ENCODE results near the gene UNC50.
A peak's percentile ranks its signal among the peaks of the same experiment; 100 is the strongest.

The UNC50 gene

DNA sequence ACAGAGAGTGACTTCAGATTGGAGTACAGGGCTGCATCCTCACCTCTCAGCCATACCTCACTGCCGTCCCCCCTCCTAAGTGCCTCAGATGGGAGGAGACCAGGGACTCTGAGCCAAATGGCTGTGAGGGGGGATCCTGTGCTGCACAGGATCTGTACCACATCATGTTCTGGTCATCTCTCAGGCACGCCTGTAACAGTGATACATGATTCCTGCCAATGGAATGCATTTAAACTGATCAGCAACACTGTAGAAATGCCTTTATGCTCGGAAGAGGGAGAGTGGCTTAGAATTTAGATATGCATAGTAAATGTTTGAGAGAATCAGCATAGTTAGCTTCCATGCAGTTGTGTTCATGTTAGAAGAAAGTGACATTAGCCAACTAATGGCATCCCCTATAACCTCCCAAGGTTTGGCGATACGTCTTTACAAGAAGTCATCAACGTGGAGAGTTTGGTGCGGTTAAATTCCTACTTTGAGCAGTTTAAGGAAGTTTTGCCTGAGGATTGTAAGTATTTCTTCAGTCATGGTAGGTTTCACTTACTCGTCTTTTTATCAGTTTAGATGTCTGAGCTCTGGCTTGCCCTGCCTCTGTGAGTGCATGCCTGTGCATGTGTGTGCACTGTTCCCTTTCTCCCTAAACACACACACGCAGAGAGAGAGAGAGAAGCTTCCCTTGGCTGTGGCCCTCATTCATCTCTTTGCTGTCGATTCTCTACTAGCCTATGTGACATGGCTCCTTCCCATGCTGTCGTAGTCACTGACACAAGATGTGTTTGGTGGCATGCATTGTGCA, 40.0 kb upstream of the UNC50 start:
- Histone ChIP-seq H3K4me3 (ENCODE audit: low read depth, low read length) (no peak overlapping the region), H3K9me3 (no peaks in the 10 kb centered on the region), H3K4me1 (no peaks in the 10 kb centered on the region), H3K36me3 (no peaks in the 10 kb centered on the region), H3K27me3 (no peaks in the 10 kb centered on the region)
- TF ChIP-seq, protein P1, sequence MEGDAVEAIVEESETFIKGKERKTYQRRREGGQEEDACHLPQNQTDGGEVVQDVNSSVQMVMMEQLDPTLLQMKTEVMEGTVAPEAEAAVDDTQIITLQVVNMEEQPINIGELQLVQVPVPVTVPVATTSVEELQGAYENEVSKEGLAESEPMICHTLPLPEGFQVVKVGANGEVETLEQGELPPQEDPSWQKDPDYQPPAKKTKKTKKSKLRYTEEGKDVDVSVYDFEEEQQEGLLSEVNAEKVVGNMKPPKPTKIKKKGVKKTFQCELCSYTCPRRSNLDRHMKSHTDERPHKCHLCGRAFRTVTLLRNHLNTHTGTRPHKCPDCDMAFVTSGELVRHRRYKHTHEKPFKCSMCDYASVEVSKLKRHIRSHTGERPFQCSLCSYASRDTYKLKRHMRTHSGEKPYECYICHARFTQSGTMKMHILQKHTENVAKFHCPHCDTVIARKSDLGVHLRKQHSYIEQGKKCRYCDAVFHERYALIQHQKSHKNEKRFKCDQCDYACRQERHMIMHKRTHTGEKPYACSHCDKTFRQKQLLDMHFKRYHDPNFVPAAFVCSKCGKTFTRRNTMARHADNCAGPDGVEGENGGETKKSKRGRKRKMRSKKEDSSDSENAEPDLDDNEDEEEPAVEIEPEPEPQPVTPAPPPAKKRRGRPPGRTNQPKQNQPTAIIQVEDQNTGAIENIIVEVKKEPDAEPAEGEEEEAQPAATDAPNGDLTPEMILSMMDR (IDR thresholded peaks at IDR 0.05; ENCODE audit: low read depth, low read length) = no peak
- no peak for DNase-seq

DNA sequence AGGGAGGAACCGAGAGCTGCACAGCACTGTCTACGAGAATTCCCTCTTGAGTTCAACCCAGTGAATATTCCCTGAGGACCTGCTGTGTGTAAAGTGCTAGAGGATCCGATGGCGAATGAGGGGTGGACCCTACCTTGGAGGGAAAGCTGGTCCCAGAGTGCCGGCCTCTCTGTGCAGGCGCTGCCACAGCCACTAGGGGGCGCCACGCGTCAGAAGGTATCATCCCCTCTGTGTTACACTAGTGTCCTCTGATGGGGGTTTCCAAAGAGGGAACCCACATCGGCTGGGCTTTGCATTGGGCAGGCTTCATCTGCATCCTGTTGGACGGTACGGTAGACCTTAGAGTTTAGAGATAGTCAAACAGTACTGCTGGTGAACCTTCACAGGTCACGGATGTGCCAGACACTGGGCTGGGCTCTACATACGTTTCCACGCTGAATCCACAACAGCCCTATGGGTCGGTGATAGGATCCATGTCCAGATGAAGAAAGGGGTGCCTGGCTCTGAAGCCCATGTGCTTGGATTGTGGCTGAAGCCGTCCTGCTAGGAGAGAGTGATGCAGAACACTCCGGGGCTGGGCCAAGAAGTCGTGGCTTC, 39.1 kb upstream of the UNC50 start:
- Histone ChIP-seq H3K27me3 (no peaks in the 10 kb centered on the region), H3K9me3 (no peaks in the 10 kb centered on the region), H3K36me3 (no peaks in the 10 kb centered on the region), H3K4me1 (no peaks in the 10 kb centered on the region), H3K4me3 (ENCODE audit: low read depth, low read length) (no peak overlapping the region)
- TF ChIP-seq, protein P1 (IDR thresholded peaks at IDR 0.05; ENCODE audit: low read depth, low read length) = peak; percentile 70
- DNase-seq = peak; percentile 32

DNA sequence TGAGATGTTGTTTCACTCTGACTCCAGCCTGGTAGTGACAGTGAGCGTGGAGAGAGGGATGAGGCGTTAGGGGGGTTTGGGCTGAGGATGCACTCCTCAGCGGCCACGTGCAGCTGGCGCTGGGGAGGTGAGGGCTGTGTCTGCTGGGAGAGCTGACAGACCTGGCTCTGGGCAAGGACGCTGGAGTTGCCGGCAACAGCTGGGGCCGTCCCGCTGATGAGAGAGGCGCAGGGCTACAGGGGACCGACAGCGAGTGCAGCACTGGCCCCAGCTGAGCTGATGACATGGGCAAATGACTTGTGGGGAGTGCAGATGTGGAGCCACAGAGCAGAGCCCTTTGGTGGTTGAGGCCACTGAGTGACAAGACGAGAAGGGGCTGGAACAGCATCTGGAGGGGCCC, 38.5 kb upstream of the UNC50 start:
- no peaks in the 10 kb centered on the region for H3K9me3 ChIP-seq
- H3K27me3 ChIP-seq = no peaks in the 10 kb centered on the region
- no peaks in the 10 kb centered on the region for H3K4me1 ChIP-seq
- TF ChIP-seq, protein P1 (IDR thresholded peaks at IDR 0.05; ENCODE audit: low read depth, low read length) = no peak
- DNase-seq = no peak
- H3K36me3 ChIP-seq = no peaks in the 10 kb centered on the region
- no peak overlapping the region for H3K4me3 ChIP-seq (ENCODE audit: low read depth, low read length)

DNA sequence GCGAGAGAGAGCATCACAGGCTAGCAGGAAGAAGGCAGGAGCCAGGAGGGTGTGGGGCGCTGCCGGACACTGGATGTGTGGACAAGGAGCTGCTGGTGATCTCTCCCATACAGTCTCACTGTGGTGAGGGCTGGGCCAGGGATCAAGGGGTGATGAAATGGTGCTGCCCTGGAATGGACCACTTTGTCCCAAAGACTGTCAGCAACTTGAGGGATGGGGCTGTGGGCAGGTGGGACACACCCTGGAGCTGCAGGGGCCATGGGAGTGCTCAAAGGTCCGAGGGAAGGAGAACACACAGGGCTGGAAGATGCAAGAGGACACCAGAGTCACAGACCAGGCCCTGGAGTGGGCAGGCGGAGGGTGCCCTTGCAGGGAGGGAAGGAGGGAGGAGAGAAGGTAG, 38.0 kb upstream of the UNC50 start:
- no peaks in the 10 kb centered on the region for H3K4me1 ChIP-seq
- H3K9me3 ChIP-seq = no peaks in the 10 kb centered on the region
- no peak for DNase-seq
- H3K27me3 ChIP-seq = no peaks in the 10 kb centered on the region
- no peak overlapping the region for H3K4me3 ChIP-seq (ENCODE audit: low read depth, low read length)
- H3K36me3 ChIP-seq = no peaks in the 10 kb centered on the region
- TF ChIP-seq, protein P1 (IDR thresholded peaks at IDR 0.05; ENCODE audit: low read depth, low read length) = no peak

DNA sequence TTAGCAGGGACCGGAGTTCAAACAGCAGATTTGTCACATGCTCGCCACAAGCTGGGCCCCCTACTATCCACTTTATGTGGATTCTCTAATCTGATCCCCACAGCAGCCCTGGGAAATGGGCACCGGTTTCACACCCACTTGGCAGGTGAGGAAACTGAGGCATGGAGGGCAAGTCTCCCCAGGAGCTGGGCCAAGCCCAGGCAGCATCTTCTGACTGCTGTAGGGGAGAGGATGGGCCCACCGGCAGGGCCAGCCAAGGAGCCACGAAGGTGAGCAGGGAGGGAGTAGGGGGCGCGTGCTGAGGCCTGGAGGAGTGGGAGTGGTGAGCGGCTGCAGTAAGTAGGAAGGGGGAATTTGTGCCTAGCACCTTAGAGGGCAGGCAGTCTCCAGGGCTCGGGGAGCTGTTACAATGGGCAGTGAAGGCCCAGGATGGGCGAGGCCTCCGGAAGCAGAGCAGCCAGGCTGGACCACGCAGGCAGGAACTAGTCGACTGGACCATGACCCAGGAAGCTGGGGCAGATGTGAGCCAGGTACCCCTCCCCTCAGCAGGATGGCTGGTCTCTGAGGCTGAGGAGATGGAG, 37.2 kb upstream of the UNC50 start:
- TF ChIP-seq, protein P1 (IDR thresholded peaks at IDR 0.05; ENCODE audit: low read depth, low read length) = no peak
- no peaks in the 10 kb centered on the region for H3K9me3 ChIP-seq
- H3K4me3 ChIP-seq (ENCODE audit: low read depth, low read length) = no peak overlapping the region
- no peaks in the 10 kb centered on the region for H3K36me3 ChIP-seq
- H3K4me1 ChIP-seq = no peaks in the 10 kb centered on the region
- no peaks in the 10 kb centered on the region for H3K27me3 ChIP-seq
- no peak for DNase-seq

DNA sequence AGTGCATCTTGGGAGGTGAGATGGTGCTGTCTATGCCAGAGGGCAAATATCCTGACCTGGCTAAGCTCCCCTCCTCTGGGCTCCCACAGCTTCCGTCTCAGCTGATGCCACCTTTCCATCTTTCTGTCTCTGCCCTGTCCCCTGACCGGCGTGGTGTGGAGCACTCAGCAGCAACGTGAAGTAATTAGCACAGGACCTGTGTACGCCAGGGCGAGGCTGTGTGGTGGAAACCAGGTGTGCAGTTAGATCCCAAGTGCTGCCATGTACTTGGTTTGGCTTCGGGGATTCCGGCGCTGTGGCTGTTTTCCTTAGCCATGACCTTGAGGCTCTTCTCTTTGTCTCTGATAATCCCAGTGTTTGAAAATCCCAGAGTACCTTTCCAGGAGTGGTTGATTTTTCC, 36.6 kb upstream of the UNC50 start:
- H3K36me3 ChIP-seq = no peaks in the 10 kb centered on the region
- H3K4me3 ChIP-seq (ENCODE audit: low read depth, low read length) = no peak overlapping the region
- H3K9me3 ChIP-seq = no peaks in the 10 kb centered on the region
- no peaks in the 10 kb centered on the region for H3K4me1 ChIP-seq
- TF ChIP-seq, protein P1 (IDR thresholded peaks at IDR 0.05; ENCODE audit: low read depth, low read length) = no peak
- no peaks in the 10 kb centered on the region for H3K27me3 ChIP-seq
- DNase-seq = no peak
